HG03108 (cell line): ENCODE measurements around the gene GAREM1.
"Not testable (repeated sequence)": the region's sequence is repeated elsewhere in the genome, so short reads cannot be mapped to it uniquely, and the experiment has no call there.

Source experiments
- ATAC-seq: cut with Tn5 transposase; IDR thresholded peaks from one replicate; pipeline ENCODE4 v1.9.1; 2021; ENCODE audit warnings: moderate library complexity; ENCODE audit not compliant: unreplicated experiment

GAREM1 gene

DNA sequence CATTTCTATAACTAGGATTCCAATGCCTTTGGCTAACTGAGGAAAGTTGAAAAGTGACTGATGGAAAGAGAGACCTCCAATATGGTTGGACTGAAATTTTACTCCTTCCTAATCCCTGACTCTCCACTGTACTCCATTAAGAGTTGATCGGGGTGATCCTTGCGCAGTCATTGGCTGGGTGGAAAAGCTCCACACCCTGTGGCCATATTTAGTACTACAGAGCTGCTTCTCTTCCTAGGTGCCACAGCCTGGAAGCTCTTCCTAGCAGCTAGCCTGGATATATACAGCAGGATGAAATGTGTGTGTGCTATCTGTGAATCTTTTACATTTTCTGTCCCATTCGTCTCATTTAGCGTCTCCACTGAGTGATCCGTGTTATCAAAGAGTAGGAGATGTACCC is 209.7 kb downstream of the GAREM1 start:
- no peak for ATAC-seq

DNA sequence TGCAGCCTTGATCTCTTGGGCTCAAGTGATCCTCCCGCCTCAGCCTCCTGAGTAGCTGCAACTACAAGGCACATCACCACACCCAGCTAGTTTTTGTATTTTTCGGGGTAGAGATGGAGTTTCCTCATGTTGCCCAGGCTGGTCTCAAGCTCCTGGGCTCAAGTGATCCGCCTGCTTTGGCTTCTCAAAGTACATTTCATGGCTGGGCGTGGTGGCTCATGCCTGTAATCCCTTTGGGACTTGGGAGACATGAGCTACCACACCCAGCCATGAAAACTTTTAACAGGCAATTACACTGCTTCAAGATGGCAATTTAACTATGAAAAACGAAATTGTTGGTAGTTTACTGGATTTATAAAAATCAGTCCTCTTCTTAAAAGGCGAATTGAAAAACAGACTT is 211.1 kb downstream of the GAREM1 start:
- no peak for ATAC-seq

DNA sequence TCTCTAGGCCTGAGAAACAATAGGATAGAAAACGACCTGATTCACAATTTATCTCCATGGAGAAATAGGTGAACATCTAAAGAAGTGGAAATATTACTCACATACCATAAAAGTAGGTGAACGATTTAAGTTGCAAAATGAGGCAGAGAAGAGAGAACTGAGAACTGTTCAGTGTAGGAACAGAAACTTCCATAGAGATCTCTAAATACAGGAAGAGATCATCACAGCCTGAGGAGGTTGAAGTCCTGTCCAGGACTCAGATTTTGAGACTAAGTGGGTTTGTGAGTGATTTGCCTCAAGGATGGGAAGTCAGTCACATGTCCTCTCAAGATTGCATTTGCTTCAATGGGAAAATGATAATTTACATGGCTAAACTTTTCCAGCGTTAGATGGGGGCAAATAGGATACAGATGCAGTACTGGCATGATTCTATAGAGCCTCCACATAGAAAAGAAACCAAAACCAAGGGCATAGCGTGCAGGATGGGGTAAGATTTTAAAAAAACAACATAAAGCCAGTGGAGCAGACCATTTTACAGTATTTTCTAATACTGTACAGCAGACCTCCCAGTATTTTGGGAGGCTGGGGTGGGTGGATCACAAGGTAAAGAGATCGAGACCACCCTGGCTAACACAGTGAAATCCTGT is 212.0 kb downstream of the GAREM1 start:
- no peak for ATAC-seq

DNA sequence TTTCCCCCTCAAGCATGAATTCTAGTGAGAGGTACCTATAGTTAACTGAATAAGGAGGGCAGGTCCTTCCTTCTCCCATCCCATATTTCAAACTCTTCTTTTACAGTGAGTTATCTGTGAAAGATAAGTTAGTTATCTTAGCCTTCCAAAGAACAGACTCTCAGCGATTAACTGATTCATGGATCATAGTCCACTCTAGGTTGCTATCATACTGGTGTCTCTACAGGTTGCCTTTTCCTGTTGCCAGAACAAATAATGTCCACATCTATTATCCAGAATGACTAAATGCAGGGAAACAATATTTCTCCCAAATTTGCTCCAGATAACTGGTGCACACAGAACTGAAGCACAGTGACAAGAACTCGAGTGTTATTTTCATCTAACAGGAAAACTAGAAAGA is 212.5 kb downstream of the GAREM1 start:
- ATAC-seq = no peak

DNA sequence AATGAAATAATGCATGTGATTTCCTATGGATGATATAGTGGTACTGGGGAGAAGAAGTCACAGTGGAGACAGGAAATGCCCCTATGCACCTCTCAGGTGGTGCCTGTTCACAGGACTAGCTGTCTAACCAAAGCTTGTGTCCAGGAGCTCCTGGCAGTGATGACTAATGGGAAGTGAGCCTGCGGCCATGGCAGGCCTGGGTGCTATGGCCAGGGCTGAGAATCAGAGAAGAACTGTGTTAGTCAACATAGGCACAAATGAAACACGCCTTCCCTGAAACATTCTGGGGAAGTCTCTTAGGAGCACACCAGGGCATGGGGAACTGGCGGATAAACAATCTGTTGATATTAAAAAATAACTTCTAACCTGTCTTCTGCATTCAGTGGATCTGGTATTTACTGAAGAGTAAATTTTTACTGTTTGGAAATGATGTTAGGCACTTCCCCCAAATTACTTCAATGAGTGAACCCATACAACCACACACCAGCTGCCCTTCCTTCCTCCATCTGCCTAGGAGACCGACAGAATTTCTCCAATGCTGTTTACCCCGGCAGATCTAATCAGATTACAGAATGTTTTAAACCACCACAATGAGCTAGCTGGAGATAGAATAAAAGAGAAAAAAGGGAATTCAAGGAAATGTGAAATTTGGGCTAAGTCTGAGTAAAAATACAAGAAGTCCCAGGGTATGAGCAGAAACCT is 213.4 kb downstream of the GAREM1 start:
- no peak for ATAC-seq

DNA sequence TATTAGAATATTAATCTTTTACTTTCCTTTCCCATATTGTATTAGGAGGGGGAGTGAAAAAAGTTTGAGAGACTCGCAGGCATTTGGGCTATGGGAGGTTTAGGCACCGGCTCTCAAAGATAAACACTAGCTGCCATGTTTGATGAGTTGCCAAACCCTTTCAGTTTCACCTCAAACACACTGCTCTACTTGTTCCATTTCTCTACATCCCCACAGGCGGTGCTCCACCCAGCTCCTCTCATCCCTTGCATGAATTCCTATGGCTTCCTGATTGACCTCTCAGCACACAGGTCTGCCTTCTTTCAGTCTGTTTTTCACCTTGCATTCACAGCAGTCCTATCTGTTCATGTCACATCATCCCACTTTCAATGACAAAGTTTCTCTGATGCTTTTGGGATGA is 215.1 kb downstream of the GAREM1 start:
- ATAC-seq = no peak

DNA sequence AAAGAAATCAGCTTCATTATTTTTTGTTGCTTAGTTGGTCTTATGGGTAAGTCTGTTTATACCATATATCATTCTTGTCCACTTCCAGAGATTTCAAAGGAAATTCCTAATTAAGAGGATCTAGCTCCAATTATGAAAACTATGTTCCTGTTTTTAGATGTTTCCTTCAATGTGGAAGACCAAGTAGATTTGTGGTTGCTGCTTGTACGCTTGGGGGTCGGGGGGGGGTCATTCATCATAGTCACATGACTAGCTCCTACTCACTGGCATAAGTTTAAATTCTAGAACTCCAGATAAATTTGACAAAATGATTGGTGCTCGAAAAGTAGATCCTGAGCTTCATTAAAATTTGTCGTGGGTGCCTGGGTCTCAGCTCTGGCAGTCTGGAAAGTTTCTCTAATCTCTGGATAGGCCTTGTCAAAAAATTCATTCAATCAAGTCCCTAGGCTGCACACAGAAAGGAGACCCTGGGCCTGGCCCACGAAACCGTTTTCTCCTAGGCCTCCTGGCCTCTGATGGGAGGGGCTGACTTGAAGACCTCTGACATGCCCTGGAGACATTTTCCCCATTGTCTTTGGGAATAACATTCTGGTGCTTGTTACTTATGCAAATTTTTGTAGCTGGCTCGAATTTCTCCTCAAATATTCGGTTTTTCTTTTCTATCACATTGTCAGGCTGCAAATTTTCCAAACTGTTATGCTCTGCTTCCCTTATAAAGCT is 218.4 kb downstream of the GAREM1 start:
- no peak for ATAC-seq

DNA sequence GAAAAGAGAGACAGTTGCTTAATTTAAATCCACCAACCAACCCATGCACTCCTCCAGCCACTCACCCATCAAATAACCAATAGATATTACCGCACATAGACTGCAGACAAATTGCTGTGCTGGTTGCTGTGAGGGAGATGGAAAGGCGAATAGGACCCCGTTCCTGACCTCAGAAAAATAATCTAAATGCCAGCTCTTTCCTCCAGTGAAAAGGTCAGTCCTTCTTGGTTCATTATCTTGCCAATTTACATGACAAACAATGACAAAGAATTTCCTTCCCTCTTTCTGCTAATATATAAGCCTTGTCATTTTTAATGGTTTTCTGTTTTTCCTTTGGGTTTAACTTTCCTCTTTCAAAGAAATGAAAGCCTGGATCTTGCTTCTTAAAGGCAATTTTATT is 219.2 kb downstream of the GAREM1 start:
- ATAC-seq = no peak

DNA sequence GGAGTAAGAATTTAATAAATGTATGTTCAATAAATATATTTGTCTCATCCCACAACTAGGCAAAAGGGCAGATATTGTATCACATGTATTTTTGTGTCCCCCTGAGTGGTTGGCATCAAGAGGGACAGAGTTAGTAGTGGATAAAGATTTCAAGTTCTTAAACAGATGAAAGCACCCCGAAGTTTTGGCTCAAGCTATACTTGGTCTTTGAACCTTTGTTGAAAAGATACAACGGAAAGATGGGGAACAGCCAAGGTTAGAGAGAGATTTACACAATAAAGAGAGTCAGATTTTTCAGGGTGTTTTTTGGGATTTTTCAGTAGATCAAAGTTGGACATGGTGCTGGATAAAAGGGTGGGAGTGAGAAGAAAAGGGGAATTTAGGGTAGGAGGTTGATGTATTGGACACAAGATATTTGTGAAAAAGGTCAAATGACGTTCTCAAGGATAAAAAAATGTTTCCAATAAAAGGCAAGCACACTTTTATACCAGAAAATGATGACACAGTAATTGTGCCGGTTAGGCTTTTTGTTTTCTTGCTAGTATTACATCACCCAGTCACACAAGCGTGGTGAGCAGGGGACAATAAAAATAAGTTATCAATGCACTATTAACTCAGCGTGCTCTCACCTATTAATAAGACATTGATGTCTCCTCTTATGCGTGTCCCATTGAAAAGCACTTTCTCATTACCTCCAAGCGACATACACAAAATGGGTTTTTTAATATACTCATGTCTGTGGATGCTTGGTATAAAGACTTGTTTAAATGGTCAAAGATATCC is 221.3 kb downstream of the GAREM1 start:
- no peak for ATAC-seq

DNA sequence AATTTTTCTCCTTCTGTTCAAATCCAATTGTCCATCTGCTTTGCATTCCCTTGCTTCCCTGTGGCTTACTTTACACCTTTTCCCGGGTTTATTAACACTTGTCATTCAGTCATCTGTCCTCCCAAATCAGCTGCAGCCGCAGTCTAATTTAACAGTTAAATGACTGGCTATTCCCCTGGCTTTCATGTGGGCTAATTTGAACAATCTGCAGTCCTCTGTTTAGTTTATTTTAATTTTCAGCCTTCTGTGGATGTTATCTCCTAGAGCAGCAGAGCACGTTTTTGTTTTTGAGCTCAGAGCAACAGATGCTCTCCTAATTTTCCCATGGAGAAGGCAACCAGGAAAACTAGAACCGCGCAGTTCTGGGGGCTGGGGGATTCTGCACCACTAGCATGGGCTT is 225.8 kb downstream of the GAREM1 start:
- no peak for ATAC-seq

DNA sequence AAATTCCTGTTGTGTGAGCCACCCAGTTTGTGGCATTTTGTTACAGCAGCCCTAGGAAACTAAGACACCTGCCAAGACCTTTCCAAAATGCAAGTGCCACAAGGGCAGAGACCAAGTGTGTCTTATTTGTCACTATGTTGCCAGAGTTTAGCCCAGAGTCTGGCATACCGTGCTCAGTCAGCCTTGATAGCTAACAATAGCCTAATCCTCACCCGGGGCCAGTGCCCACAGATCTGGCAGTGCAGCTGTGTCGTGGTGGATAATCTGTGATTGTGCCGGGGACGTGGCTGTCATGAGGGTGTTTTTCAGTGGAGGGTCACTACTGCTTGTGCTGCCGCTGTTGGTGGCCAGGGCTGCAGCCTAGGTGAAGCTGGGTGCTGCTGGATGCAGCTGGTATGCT is 227.3 kb downstream of the GAREM1 start:
- no peak for ATAC-seq

DNA sequence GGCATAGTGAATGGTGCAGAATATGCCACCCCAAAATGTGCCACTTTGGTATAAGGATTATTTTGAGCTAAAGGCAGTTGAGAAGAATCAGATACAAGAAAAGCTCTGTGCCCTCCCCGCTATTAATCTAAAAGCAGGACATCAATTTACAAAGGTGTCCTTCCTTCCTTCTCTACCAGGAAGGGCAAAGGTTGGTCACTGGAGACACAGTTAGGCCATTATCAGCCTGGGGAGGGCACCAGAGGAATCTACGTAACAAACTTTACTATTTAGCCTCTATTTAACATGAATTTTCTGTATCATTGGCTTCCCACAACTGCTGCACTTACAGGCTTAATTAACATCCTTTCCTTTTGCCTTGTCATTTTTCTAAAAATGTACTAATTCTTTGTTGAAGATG is 228.3 kb downstream of the GAREM1 start:
- ATAC-seq = no peak

DNA sequence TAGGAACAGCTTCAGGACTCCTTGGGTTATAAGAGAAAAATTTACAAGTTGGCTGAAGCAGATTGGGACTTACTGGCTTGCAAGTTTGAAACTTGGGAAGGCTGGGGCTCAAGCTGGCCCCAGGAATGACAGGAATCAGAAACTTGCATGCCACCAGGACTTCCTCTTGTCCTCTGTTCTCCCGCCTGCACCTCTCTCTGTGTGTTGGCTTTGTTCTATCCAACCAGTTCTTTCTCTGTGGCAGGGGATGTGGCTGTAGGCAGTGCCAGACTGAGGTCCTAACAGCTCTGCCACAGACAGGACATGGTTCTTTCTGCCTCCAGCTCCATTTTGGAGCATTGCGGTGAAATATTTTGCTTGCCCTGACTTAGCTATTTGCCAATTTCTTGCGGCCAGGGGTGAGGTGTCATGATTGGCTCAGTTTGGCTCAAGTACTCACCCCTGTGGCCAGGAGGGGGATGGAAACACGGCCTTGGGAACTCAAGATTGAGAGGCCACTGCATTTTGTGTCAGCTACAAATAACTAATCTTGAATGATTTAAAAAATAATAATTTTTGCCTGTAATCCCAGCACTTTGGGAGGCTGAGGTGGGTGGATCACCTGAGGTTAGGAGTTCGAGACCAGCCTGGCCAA is 231.9 kb downstream of the GAREM1 start:
- no peak for ATAC-seq

DNA sequence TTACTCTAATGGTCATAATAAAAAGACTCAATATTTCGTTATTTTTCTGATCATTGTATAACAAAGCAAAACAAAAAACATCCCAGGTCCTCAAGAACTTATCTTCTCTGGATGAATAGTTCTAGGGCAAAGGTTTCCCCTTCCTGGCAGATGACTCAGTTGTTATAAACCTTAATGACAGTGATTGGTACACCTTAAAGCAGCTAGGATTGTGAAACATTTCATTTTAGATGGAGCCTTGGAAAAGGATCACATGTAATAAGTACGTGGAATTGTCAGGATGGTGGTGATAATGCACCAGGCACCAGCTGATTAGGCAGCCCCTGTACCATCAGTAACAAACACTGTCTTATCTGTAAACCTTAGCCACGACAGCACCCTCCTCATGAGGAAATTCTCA is 233.6 kb downstream of the GAREM1 start:
- no peak for ATAC-seq

DNA sequence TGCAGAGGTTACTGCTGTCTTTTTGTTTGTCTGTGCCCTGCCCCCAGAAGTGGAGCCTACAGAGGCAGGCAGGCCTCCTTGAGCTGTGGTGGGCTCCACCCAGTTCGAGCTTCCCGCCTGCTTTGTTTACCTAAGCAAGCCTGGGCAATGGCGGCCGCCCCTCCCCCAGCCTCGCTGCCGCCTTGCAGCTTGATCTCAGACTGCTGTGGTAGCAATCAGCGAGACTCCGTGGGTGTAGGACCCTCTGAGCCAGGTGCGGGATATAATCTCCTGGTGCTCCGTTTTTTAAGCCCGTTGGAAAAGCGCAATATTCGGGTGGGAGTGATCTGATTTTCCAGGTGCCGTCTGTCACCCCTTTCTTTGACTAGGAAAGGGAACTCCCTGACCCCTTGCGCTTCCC is 237.3 kb downstream of the GAREM1 start:
- not testable (repeated sequence) for ATAC-seq

DNA sequence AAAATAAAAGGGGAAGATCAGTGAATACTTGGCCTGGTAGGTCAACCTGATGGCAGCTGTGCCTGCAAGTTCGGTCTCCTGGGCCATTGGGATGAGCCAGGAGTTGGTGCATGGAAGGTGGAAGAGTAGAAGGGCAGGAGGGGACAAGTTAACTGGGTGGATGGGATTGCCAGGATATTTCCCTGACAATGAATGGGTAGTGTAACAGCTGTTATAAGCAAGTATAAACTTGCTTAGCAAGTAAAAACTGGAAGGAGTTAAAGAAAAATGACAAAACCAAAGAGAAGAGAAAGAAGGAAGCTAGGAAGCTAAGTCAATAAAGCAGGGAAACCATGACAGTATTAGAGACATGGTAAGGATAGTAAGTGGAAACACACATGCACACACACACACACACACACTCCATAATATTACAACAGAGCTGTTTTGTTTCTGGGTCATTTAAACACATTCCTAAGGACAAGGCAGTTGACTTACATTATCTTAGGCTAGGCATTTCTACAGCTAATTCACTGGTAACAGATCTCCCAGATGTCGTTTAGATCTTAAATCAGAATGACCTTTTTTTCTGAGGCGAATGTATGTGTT is 251.2 kb downstream of the GAREM1 start:
- no peak for ATAC-seq

DNA sequence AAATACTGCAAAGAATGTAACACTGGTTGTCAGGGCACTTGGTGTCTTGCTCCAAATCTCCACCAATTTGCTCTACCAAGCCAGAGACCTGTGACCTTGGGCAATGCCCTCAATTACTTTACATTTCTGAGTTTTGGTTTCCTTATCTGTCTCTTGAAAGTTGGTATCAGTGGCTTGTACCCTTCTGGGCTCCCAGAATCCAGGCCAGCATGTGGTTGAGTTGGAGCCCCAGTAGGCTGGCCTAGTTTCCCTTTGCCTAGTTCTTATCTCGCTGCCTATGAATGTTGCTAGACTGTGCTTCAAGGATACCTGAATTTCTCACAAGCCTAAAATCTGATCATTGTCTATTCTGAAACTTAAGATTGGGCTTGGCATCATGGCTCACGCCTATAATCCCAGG is 254.3 kb downstream of the GAREM1 start:
- ATAC-seq = no peak

DNA sequence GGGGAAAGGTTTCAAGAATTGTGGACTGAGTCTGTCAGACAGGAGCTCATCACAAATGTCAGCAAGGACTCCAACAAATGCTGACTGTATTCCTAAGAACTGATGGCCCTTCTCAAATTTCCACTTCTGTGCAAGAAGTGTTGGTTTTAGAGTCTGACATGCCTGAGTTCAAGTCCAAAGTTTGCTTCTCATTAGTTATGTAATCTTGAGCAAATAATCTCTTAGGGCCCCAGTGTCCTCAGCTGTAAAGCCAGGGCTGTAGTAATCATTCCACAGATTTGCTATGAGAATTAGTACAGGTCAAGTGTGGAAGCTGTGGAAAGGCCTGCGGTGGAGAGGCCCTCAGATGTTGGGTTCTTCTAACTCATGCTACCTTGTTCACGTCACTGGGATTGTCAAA is 257.0 kb downstream of the GAREM1 start:
- ATAC-seq = no peak
